HEK293 (cell line): ENCODE measurements around the gene FTCD.
A peak's percentile ranks its signal among the peaks of the same experiment; 100 is the strongest.

ENCODE experiments used
- CTCF ChIA-PET: fragments of 350-600 bp; formaldehyde crosslinking; extraction: SDS; loops from one replicate; lab custom pipeline; 2021; ENCODE audit warnings: antibody characterized with exemption; lab: Yijun Ruan, JAX
- POLR2A ChIA-PET: fragments of 300-600 bp; formaldehyde crosslinking; extraction: SDS; loops from one replicate; lab custom pipeline; 2020; ENCODE audit warnings: antibody characterized with exemption, inconsistent platforms; lab: Yijun Ruan, JAX
- H3K27ac ChIP-seq: fragments of 200-500 bp; sonication (Bioruptor generic); 2 replicates; pipeline ENCODE4 v1.5.1; 2014; ENCODE audit warnings: low read depth, low read length, control low read depth, inconsistent platforms; ENCODE audit errors: extremely low read depth
- H3K36me3 ChIP-seq, 2 experiments: fragments of 200-500 bp in 1 of 2; sonication (Bioruptor generic) in 1 of 2; 1 replicate in 1 of 2; 2 replicates in 1 of 2; pipeline ENCODE4 v1.5.1; 2014 to 2017; ENCODE audit warnings: inconsistent platforms in 2 of 2, low read length in 2 of 2; ENCODE audit not compliant: control insufficient read depth in 2 of 2, insufficient read depth in 1 of 2
- H3K4me1 ChIP-seq: fragments of 200-500 bp; sonication (Bioruptor generic); 2 replicates; pipeline ENCODE4 v1.5.1; 2014; ENCODE audit warnings: mild to moderate bottlenecking, low read length, inconsistent platforms; ENCODE audit not compliant: control insufficient read depth, insufficient read depth
- H3K4me3 ChIP-seq: 2 replicates; pipeline ENCODE4 v1.5.1; 2011; ENCODE audit warnings: low read depth, mild to moderate bottlenecking, control low read depth, low read length, moderate library complexity
- H3K9me3 ChIP-seq: fragments of 200-500 bp; sonication (Bioruptor generic); 2 replicates; pipeline ENCODE4 v1.5.1; 2014; ENCODE audit warnings: low read depth, low read length, inconsistent platforms; ENCODE audit not compliant: control insufficient read depth, insufficient read depth
- EGR2 ChIP-seq: fragments of 450-650 bp; formaldehyde crosslinking; IDR thresholded peaks from 2 replicates; pipeline ENCODE4 v1.5.1; 2016; ENCODE audit warnings: low read depth, missing biosample characterization, missing genetic modification characterization
- GLIS1 ChIP-seq: fragments of 450-650 bp; formaldehyde crosslinking; IDR thresholded peaks from 2 replicates; pipeline ENCODE4 v1.5.1; 2016; ENCODE audit warnings: missing biosample characterization, missing genetic modification characterization
- KLF8 ChIP-seq: fragments of 450-650 bp; formaldehyde crosslinking; IDR thresholded peaks from 2 replicates; pipeline ENCODE4 v1.5.1; 2016; ENCODE audit warnings: missing biosample characterization, missing genetic modification characterization
- PRDM1 ChIP-seq: fragments of 450-650 bp; formaldehyde crosslinking; IDR thresholded peaks from 2 replicates; pipeline ENCODE4; 2016; ENCODE audit warnings: missing biosample characterization, missing genetic modification characterization
- TRIM28 ChIP-seq: IDR thresholded peaks from 2 replicates; pipeline ENCODE4 v1.6.1; 2011; ENCODE audit warnings: low read length, control low read depth, borderline replicate concordance
- WT1 ChIP-seq: fragments of 450-650 bp; formaldehyde crosslinking; IDR thresholded peaks from 2 replicates; pipeline ENCODE4 v1.5.1; 2016; ENCODE audit warnings: missing biosample characterization, missing genetic modification characterization
- YY1 ChIP-seq: fragments of 450-650 bp; formaldehyde crosslinking; IDR thresholded peaks from 2 replicates; pipeline ENCODE4 v1.5.1; 2018; ENCODE audit warnings: missing biosample characterization, missing genetic modification characterization
- ZBTB1 ChIP-seq: fragments of 450-650 bp; formaldehyde crosslinking; IDR thresholded peaks from 2 replicates; pipeline ENCODE4 v1.5.1; 2016; ENCODE audit warnings: missing biosample characterization, missing genetic modification characterization
- ZBTB17 ChIP-seq: fragments of 450-650 bp; formaldehyde crosslinking; IDR thresholded peaks from 2 replicates; pipeline ENCODE4 v1.5.1; 2016; ENCODE audit warnings: missing biosample characterization, missing genetic modification characterization
- ZFHX2 ChIP-seq: fragments of 450-650 bp; formaldehyde crosslinking; conservative IDR thresholded peaks from 2 replicates; pipeline ENCODE4 v1.5.1; 2016; ENCODE audit warnings: missing biosample characterization, missing genetic modification characterization
- ZIC2 ChIP-seq: fragments of 450-650 bp; formaldehyde crosslinking; IDR thresholded peaks from 2 replicates; pipeline ENCODE4 v1.5.1; 2016; ENCODE audit warnings: missing biosample characterization, missing genetic modification characterization
- ZNF121 ChIP-seq: fragments of 450-650 bp; formaldehyde crosslinking; IDR thresholded peaks from 2 replicates; pipeline ENCODE4 v1.5.1; 2016; ENCODE audit warnings: missing biosample characterization, missing genetic modification characterization
- ZNF146 ChIP-seq: fragments of 450-650 bp; formaldehyde crosslinking; IDR thresholded peaks from 2 replicates; pipeline ENCODE4 v1.5.1; 2016; ENCODE audit warnings: missing biosample characterization, missing genetic modification characterization
- ZNF174 ChIP-seq: fragments of 450-650 bp; formaldehyde crosslinking; IDR thresholded peaks from 2 replicates; pipeline ENCODE4 v1.5.0; 2017; ENCODE audit warnings: missing biosample characterization, mild to moderate bottlenecking, missing genetic modification characterization
- ZNF555 ChIP-seq: fragments of 450-650 bp; formaldehyde crosslinking; conservative IDR thresholded peaks from 2 replicates; pipeline ENCODE4 v1.5.1; 2017; ENCODE audit warnings: missing biosample characterization, mild to moderate bottlenecking, missing genetic modification characterization, inconsistent platforms
- ZNF792 ChIP-seq: fragments of 450-650 bp; formaldehyde crosslinking; IDR thresholded peaks from 2 replicates; pipeline ENCODE4 v1.5.1; 2016; ENCODE audit warnings: missing biosample characterization, missing genetic modification characterization
- ZNF837 ChIP-seq: fragments of 450-650 bp; formaldehyde crosslinking; IDR thresholded peaks from 2 replicates; pipeline ENCODE4 v1.5.1; 2016; ENCODE audit warnings: missing biosample characterization, missing genetic modification characterization
- ZSCAN30 ChIP-seq: fragments of 450-650 bp; IDR thresholded peaks from 2 replicates; pipeline ENCODE4 v1.5.1; 2018; ENCODE audit warnings: missing biosample characterization, mild to moderate bottlenecking, missing genetic modification characterization, moderate library complexity
- TF ChIP-seq, protein P1 (sequence below): fragments of 450-650 bp; formaldehyde crosslinking; IDR thresholded peaks from 2 replicates; pipeline ENCODE4 v1.5.1; 2016; ENCODE audit warnings: missing biosample characterization, missing genetic modification characterization
- TF ChIP-seq, protein P2 (sequence below): fragments of 450-650 bp; formaldehyde crosslinking; IDR thresholded peaks from 2 replicates; pipeline ENCODE4 v1.5.1; 2016; ENCODE audit warnings: missing biosample characterization, missing genetic modification characterization

The FTCD gene

GRCh38 chr21:46155514-46156377, at the start of gene FTCD:
TSS of gene FTCD (minus strand) at chr21:46155579. CDS start at chr21:46155523, 56 bp downstream.
- Histone ChIP-seq H3K9me3 (no peaks in the 10 kb centered on the region), H3K4me3 (no peak within 1 kb of the TSS), H3K36me3 (no peaks in the 10 kb centered on the region)
- TF ChIP-seq ZIC2 (tag by site-specific recombination) (peak; percentile 95), GLIS1 (tag by site-specific recombination) (peak; percentile 25; the same call in 1 of the 2 replicates), ZBTB1 (no peak), PRDM1 (0 out of 2 replicates have a peak, but pooled peaks have one; percentile 6), ZBTB17 (tag by site-specific recombination) (no peak)
- TF ChIP-seq, all 188 proteins: peak for 3
- H3K27ac ChIP-seq, result no peak within 1 kb of the TSS
- ChIA-PET POLR2A (no interaction called here), CTCF (interaction anchor here (0.6 kb wide), 1 partner anchor 294 kb away, joined by 4 read pairs; no protein-coding TSS in a partner anchor)
- H3K4me1 ChIP-seq, result no peaks in the 10 kb centered on the region

DNA sequence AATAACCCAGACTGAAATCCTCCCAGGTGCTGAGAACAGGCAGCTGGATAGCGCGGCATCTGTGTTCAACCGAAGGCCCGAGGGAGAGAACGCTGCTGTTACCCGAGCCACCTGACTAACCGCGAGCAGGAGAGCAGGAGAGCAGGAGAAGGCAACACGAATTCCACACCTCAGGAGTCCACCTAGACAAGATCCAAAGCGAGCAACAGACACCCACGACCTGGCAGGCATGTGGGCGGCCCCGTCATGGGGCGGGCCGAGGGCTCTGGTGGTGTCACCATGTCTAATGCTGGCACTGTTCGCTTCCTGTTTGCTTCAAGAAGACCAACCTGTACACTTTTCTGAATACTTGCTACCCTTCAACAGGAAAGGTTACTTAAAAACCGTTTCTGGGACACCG, 49.8 kb upstream of the FTCD start:
- POLR2A ChIA-PET, result no interaction called here

DNA sequence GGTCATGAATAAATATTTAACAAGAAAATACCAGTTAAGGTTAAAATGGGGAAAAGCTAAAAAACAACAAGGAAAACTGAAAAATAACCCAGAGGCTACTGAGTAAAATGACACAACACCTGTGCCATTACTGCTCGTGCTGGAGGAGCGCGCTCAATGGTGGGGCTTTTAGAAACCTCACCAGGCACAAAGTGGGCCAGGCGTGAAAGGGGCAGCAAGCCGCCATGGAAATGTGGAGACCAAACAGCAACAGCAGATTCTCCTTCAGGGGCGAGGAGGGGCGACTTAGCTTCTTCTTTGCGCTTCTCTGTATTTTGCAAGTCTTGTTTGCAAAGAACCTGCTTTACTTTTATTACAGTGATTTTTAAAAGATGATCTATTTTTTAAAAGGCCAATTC, 47.8 kb upstream of the FTCD start:
- Histone ChIP-seq H3K9me3 (no peaks in the 10 kb centered on the region), H3K4me3 (no peak overlapping the region), H3K27ac (no peak overlapping the region), H3K4me1 (no peaks in the 10 kb centered on the region), H3K36me3 (peaks cover 26 to 54% of the 10 kb centered on the region in 2 experiments)
- ChIA-PET POLR2A (no interaction called here), CTCF (interaction anchor here (0.9 to 1.1 kb wide), 2 partner anchors 50 to 1063 kb away, joined by 3 read pairs; no protein-coding TSS in a partner anchor)
- no peak for TF ChIP-seq ZNF837 (tag by site-specific recombination)
- TF ChIP-seq ZNF146 (tag by site-specific recombination), result no peak
- TF ChIP-seq ZNF792, result no peak
- TF ChIP-seq ZBTB1, result no peak
- no peak for TF ChIP-seq YY1 (tag by site-specific recombination)
- TF ChIP-seq, protein P1, sequence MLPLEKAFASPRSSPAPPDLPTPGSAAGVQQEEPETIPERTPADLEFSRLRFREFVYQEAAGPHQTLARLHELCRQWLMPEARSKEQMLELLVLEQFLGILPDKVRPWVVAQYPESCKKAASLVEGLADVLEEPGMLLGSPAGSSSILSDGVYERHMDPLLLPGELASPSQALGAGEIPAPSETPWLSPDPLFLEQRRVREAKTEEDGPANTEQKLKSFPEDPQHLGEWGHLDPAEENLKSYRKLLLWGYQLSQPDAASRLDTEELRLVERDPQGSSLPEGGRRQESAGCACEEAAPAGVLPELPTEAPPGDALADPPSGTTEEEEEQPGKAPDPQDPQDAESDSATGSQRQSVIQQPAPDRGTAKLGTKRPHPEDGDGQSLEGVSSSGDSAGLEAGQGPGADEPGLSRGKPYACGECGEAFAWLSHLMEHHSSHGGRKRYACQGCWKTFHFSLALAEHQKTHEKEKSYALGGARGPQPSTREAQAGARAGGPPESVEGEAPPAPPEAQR (tag by site-specific recombination), result no peak
- TF ChIP-seq EGR2, result no peak
- TF ChIP-seq ZNF555 (tag by site-specific recombination), result no peak
- TF ChIP-seq ZNF174, result no peak
- TF ChIP-seq PRDM1, result no peak
- no peak for TF ChIP-seq TRIM28
- no peak for TF ChIP-seq ZSCAN30
- TF ChIP-seq GLIS1 (tag by site-specific recombination), result no peak

More for the DNA sequence above, 49.8 kb upstream of the FTCD start:
- Histone ChIP-seq H3K27ac (no peak overlapping the region), H3K4me1 (no peaks in the 10 kb centered on the region), H3K36me3 (peaks cover 26 to 58% of the 10 kb centered on the region in 2 experiments), H3K4me3 (no peak overlapping the region), H3K9me3 (no peaks in the 10 kb centered on the region)
- CTCF ChIA-PET, result no interaction called here
- TF ChIP-seq ZFHX2 (peak; percentile 65), ZNF121 (no peak), WT1 (tag by site-specific recombination) (no peak), EGR2 (peak; percentile 62), KLF8 (tag by site-specific recombination) (no peak)
- TF ChIP-seq, protein P2, sequence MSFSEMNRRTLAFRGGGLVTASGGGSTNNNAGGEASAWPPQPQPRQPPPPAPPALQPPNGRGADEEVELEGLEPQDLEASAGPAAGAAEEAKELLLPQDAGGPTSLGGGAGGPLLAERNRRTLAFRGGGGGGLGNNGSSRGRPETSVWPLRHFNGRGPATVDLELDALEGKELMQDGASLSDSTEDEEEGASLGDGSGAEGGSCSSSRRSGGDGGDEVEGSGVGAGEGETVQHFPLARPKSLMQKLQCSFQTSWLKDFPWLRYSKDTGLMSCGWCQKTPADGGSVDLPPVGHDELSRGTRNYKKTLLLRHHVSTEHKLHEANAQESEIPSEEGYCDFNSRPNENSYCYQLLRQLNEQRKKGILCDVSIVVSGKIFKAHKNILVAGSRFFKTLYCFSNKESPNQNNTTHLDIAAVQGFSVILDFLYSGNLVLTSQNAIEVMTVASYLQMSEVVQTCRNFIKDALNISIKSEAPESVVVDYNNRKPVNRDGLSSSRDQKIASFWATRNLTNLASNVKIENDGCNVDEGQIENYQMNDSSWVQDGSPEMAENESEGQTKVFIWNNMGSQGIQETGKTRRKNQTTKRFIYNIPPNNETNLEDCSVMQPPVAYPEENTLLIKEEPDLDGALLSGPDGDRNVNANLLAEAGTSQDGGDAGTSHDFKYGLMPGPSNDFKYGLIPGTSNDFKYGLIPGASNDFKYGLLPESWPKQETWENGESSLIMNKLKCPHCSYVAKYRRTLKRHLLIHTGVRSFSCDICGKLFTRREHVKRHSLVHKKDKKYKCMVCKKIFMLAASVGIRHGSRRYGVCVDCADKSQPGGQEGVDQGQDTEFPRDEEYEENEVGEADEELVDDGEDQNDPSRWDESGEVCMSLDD (tag by site-specific recombination), result no peak
